Measurements from ENCODE around the gene FAM181B. TPM values are rescaled to one million over a fixed set of nuclear protein-coding genes. Genes with fewer than 3 reads are reported as not detected.
A peak's percentile ranks its signal among the peaks of the same experiment; 100 is the strongest.

Gene FAM181B
- total RNA-seq, 1 donor from 2014 or later: 0.35 TPM

GRCh38 chr11:82753921-82754320 is 20.3 kb upstream of the FAM181B start:
- Mint-ChIP-seq H3K9me3 (ENCODE audit: unreplicated experiment) (no peaks in the 10 kb centered on the region), H3K4me3 (ENCODE audit: unreplicated experiment) (no peak overlapping the region), H3K4me1 (ENCODE audit: unreplicated experiment) (peaks cover 30% of the 10 kb centered on the region), H3K36me3 (ENCODE audit: unreplicated experiment) (no peaks in the 10 kb centered on the region), H3K27me3 (ENCODE audit: unreplicated experiment) (no peaks in the 10 kb centered on the region), H3K27ac (ENCODE audit: unreplicated experiment) (no peak overlapping the region)
- no peak for DNase-seq (ENCODE audit: extremely low spot score, unreplicated experiment)
- TF ChIP-seq, protein P1, sequence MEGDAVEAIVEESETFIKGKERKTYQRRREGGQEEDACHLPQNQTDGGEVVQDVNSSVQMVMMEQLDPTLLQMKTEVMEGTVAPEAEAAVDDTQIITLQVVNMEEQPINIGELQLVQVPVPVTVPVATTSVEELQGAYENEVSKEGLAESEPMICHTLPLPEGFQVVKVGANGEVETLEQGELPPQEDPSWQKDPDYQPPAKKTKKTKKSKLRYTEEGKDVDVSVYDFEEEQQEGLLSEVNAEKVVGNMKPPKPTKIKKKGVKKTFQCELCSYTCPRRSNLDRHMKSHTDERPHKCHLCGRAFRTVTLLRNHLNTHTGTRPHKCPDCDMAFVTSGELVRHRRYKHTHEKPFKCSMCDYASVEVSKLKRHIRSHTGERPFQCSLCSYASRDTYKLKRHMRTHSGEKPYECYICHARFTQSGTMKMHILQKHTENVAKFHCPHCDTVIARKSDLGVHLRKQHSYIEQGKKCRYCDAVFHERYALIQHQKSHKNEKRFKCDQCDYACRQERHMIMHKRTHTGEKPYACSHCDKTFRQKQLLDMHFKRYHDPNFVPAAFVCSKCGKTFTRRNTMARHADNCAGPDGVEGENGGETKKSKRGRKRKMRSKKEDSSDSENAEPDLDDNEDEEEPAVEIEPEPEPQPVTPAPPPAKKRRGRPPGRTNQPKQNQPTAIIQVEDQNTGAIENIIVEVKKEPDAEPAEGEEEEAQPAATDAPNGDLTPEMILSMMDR (IDR thresholded peaks at IDR 0.05): no peak

- no peak for DNase-seq (ENCODE audit: extremely low spot score, unreplicated experiment)
Observed at GRCh38 chr11:82752801-82753200, 19.1 kb upstream of the FAM181B start.

DNA sequence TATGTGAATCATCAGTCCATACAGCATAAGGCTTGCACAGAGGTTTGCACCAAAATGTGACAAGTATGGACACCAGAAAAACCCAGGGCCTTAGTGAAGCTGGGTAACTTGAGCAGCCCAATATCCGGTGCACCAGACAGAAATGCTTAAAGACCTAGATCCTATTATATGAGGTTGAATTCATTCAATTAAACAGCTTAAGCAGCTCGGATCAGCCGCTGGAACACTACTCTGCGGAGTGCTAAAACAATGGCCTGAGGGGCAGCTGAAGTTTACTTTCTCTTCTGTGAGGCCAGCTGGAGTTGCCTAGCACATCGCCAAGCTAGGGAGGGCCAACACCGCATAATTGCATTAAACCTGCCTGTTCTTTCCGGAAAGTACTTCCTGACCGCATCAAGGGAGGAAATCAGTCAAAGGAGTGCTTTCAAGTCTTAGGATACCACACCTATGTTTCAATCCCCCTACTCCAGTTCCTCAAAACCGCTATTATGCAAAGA is 17.0 kb upstream of the FAM181B start:
- TF ChIP-seq, protein P1 (IDR thresholded peaks at IDR 0.05): no peak
- Mint-ChIP-seq H3K36me3 (ENCODE audit: unreplicated experiment) (no peaks in the 10 kb centered on the region), H3K27me3 (ENCODE audit: unreplicated experiment) (no peaks in the 10 kb centered on the region), H3K9me3 (ENCODE audit: unreplicated experiment) (no peaks in the 10 kb centered on the region), H3K4me3 (ENCODE audit: unreplicated experiment) (peak overlapping the region; percentile 12), H3K27ac (ENCODE audit: unreplicated experiment) (peak overlapping the region; percentile 69), H3K4me1 (ENCODE audit: unreplicated experiment) (peaks cover 30% of the 10 kb centered on the region)
- no peak for DNase-seq (ENCODE audit: extremely low spot score, unreplicated experiment)

More at GRCh38 chr11:82752801-82753200, 19.1 kb upstream of the FAM181B start:
- H3K27me3 Mint-ChIP-seq (ENCODE audit: unreplicated experiment): no peaks in the 10 kb centered on the region
- TF ChIP-seq, protein P1 (IDR thresholded peaks at IDR 0.05): no peak
- H3K36me3 Mint-ChIP-seq (ENCODE audit: unreplicated experiment): no peaks in the 10 kb centered on the region
- H3K4me3 Mint-ChIP-seq (ENCODE audit: unreplicated experiment): no peak overlapping the region
- no peak overlapping the region for H3K27ac Mint-ChIP-seq (ENCODE audit: unreplicated experiment)
- no peaks in the 10 kb centered on the region for H3K9me3 Mint-ChIP-seq (ENCODE audit: unreplicated experiment)
- H3K4me1 Mint-ChIP-seq (ENCODE audit: unreplicated experiment): peaks cover 28% of the 10 kb centered on the region

- TF ChIP-seq, protein P1 (IDR thresholded peaks at IDR 0.05): no peak
- no peak overlapping the region for H3K27ac Mint-ChIP-seq (ENCODE audit: unreplicated experiment)
- no peaks in the 10 kb centered on the region for H3K9me3 Mint-ChIP-seq (ENCODE audit: unreplicated experiment)
- no peaks in the 10 kb centered on the region for H3K36me3 Mint-ChIP-seq (ENCODE audit: unreplicated experiment)
- H3K4me3 Mint-ChIP-seq (ENCODE audit: unreplicated experiment): no peak overlapping the region
- peaks cover 21% of the 10 kb centered on the region for H3K4me1 Mint-ChIP-seq (ENCODE audit: unreplicated experiment)
- DNase-seq (ENCODE audit: extremely low spot score, unreplicated experiment): no peak
- peaks cover 15% of the 10 kb centered on the region for H3K27me3 Mint-ChIP-seq (ENCODE audit: unreplicated experiment)
Observed at GRCh38 chr11:82747471-82747870, 13.8 kb upstream of the FAM181B start.

GRCh38 chr11:82738091-82738490 is 4.4 kb upstream of the FAM181B start:
- Mint-ChIP-seq H3K27ac (ENCODE audit: unreplicated experiment) (no peak overlapping the region), H3K27me3 (ENCODE audit: unreplicated experiment) (peaks cover 62% of the 10 kb centered on the region), H3K9me3 (ENCODE audit: unreplicated experiment) (no peaks in the 10 kb centered on the region), H3K4me3 (ENCODE audit: unreplicated experiment) (no peak overlapping the region), H3K4me1 (ENCODE audit: unreplicated experiment) (no peaks in the 10 kb centered on the region), H3K36me3 (ENCODE audit: unreplicated experiment) (no peaks in the 10 kb centered on the region)
- TF ChIP-seq, protein P1 (IDR thresholded peaks at IDR 0.05): no peak
- no peak for DNase-seq (ENCODE audit: extremely low spot score, unreplicated experiment)

All from osteocyte (in vitro differentiated cells).